Measurements from ENCODE around the gene CAPN5.

Gene CAPN5

GRCh38 chr11:77154381-77155081 lies 87.8 kb downstream of the CAPN5 start:
- Histone ChIP-seq H3K27me3 (ENCODE audit: insufficient read depth, poor library complexity, severe bottlenecking) (no peaks in the 10 kb centered on the region), H3K27ac (replicated peaks) (no peak overlapping the region; the same call in 1 of the 2 replicates), H3K4me3 (replicated peaks; ENCODE audit: insufficient read depth, low read length) (no peak overlapping the region)
- TF ChIP-seq CTCF (IDR thresholded peaks at IDR 0.05; ENCODE audit: insufficient read depth, low read length) (no peak), POLR2AphosphoS5 (IDR thresholded peaks at IDR 0.05; ENCODE audit: low read depth) (0 out of 2 replicates have a peak, but pooled peaks have one; percentile 27)
- peak; percentile 30 to 78 for DNase-seq (ENCODE audit: low read depth in 1 of 2, low spot score in 1 of 2)

DNA sequence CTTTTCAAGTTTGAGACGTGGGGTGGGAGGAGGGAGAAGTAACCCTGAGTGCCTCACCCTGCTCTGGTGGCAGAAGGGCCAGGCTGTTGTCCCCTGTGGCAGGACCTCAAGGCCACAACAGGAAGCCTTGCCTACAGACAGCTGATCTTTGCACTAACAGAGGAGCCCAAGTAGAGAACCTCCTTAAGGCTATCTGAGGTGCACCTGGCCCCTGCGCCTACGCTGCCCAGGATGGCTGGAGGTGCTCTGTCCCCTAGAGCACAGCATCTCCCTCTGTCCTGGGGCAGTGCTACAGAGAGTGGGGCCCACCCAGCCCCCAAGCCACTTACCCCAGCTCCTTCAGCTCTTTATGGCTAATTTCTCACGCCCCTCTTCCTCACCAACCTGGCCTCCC lies 88.3 kb downstream of the CAPN5 start:
- Histone ChIP-seq H3K27ac (replicated peaks) (no peak overlapping the region), H3K27me3 (ENCODE audit: insufficient read depth, poor library complexity, severe bottlenecking) (no peaks in the 10 kb centered on the region), H3K4me3 (replicated peaks; ENCODE audit: insufficient read depth, low read length) (no peak overlapping the region)
- TF ChIP-seq CTCF (IDR thresholded peaks at IDR 0.05; ENCODE audit: insufficient read depth, low read length) (no peak), GABPA (IDR thresholded peaks at IDR 0.05; ENCODE audit: low read depth) (no peak), SPI1 (IDR thresholded peaks at IDR 0.05; ENCODE audit: borderline replicate concordance, low read depth) (no peak), POLR2AphosphoS5 (IDR thresholded peaks at IDR 0.05; ENCODE audit: low read depth) (no peak)
- TF ChIP-seq, protein P1, sequence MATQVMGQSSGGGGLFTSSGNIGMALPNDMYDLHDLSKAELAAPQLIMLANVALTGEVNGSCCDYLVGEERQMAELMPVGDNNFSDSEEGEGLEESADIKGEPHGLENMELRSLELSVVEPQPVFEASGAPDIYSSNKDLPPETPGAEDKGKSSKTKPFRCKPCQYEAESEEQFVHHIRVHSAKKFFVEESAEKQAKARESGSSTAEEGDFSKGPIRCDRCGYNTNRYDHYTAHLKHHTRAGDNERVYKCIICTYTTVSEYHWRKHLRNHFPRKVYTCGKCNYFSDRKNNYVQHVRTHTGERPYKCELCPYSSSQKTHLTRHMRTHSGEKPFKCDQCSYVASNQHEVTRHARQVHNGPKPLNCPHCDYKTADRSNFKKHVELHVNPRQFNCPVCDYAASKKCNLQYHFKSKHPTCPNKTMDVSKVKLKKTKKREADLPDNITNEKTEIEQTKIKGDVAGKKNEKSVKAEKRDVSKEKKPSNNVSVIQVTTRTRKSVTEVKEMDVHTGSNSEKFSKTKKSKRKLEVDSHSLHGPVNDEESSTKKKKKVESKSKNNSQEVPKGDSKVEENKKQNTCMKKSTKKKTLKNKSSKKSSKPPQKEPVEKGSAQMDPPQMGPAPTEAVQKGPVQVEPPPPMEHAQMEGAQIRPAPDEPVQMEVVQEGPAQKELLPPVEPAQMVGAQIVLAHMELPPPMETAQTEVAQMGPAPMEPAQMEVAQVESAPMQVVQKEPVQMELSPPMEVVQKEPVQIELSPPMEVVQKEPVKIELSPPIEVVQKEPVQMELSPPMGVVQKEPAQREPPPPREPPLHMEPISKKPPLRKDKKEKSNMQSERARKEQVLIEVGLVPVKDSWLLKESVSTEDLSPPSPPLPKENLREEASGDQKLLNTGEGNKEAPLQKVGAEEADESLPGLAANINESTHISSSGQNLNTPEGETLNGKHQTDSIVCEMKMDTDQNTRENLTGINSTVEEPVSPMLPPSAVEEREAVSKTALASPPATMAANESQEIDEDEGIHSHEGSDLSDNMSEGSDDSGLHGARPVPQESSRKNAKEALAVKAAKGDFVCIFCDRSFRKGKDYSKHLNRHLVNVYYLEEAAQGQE (IDR thresholded peaks at IDR 0.05; ENCODE audit: insufficient replicate concordance, low read depth), result no peak
- no peak for DNase-seq (ENCODE audit: low read depth in 1 of 2, low spot score in 1 of 2)

GRCh38 chr11:77155556-77156130 lies 88.9 kb downstream of the CAPN5 start:
- no peak for TF ChIP-seq GABPA (IDR thresholded peaks at IDR 0.05; ENCODE audit: low read depth)
- TF ChIP-seq SPI1 (IDR thresholded peaks at IDR 0.05; ENCODE audit: borderline replicate concordance, low read depth), result no peak
- no peak for TF ChIP-seq CTCF (IDR thresholded peaks at IDR 0.05; ENCODE audit: insufficient read depth, low read length)
- no peak overlapping the region for H3K27ac ChIP-seq (replicated peaks)
- H3K27me3 ChIP-seq (ENCODE audit: insufficient read depth, poor library complexity, severe bottlenecking), result no peaks in the 10 kb centered on the region

GRCh38 chr11:77156396-77157195 lies 89.8 kb downstream of the CAPN5 start:
- no peak overlapping the region for H3K4me3 ChIP-seq (replicated peaks; ENCODE audit: insufficient read depth, low read length)
- no peaks in the 10 kb centered on the region for H3K27me3 ChIP-seq (ENCODE audit: insufficient read depth, poor library complexity, severe bottlenecking)
- no peak overlapping the region for H3K27ac ChIP-seq (replicated peaks)
- TF ChIP-seq CTCF (IDR thresholded peaks at IDR 0.05; ENCODE audit: insufficient read depth, low read length), result no peak
- no peak for TF ChIP-seq POLR2AphosphoS5 (IDR thresholded peaks at IDR 0.05; ENCODE audit: low read depth)
- TF ChIP-seq GABPA (IDR thresholded peaks at IDR 0.05; ENCODE audit: low read depth), result no peak
- TF ChIP-seq, protein P1 (IDR thresholded peaks at IDR 0.05; ENCODE audit: insufficient replicate concordance, low read depth), result no peak
- no peak for TF ChIP-seq SPI1 (IDR thresholded peaks at IDR 0.05; ENCODE audit: borderline replicate concordance, low read depth)
- DNase-seq (ENCODE audit: low read depth in 1 of 2, low spot score in 1 of 2), result no peak

More at GRCh38 chr11:77155556-77156130, 88.9 kb downstream of the CAPN5 start:
- no peak overlapping the region for H3K4me3 ChIP-seq (replicated peaks; ENCODE audit: insufficient read depth, low read length)
- no peak for DNase-seq (ENCODE audit: low read depth in 1 of 2, low spot score in 1 of 2)

Measured in HL-60 (cell line).